SK-N-SH (cell line): ENCODE data around the gene DNAJA2. TPM values are rescaled to one million over a fixed set of nuclear protein-coding genes. Genes with fewer than 3 reads are reported as not detected.

Source experiments
- CTCF ChIA-PET: fragments of 300-600, 350-600 bp; formaldehyde crosslinking; extraction: SDS; loops from one replicate; lab custom pipeline; 2021; lab: Yijun Ruan, JAX
- POLR2A ChIA-PET: fragments of 350-600 bp; sonication (Branson Sonifier 250); formaldehyde crosslinking; extraction: SDS; loops from one replicate; lab custom pipeline; 2020; ENCODE audit warnings: antibody characterized with exemption, inconsistent platforms; lab: Yijun Ruan, JAX
- DNase-seq: peaks from one replicate; pipeline ENCODE4 v3.0.0; 2012
- H2AFZ ChIP-seq: fragments of 200-600 bp; sonication (generic); 2 replicates; pipeline ENCODE4 v1.8.1; 2016; ENCODE audit warnings: antibody characterized with exemption, mild to moderate bottlenecking, low read depth
- H3F3A ChIP-seq: fragments of 200-600 bp; sonication (generic); replicated peaks from 2 replicates; pipeline ENCODE3; 2016; ENCODE audit warnings: antibody characterized with exemption, mild to moderate bottlenecking; ENCODE audit not compliant: insufficient read depth
- H3K27ac ChIP-seq, 2 experiments: fragments of 200-500 bp in 1 of 2; fragments of 200-600 bp in 1 of 2; sonication (Bioruptor generic) in 1 of 2; sonication (generic), shearing (Covaris generic) in 1 of 2; 2 replicates each; pipeline versions ENCODE4 v1.5.1 to v1.6.1; 2014 to 2016; ENCODE audit warnings: low read depth in 2 of 2, inconsistent platforms in 1 of 2, low read length in 1 of 2, mild to moderate bottlenecking in 1 of 2, mixed read lengths in 1 of 2
- H3K27me3 ChIP-seq: fragments of 200-600 bp; sonication (generic), shearing (Covaris generic); 2 replicates; pipeline ENCODE4 v1.6.1; 2016; ENCODE audit warnings: mixed run types; ENCODE audit not compliant: insufficient read depth
- H3K36me3 ChIP-seq, 2 experiments: fragments of 200-500 bp in 1 of 2; fragments of 200-600 bp in 1 of 2; sonication (Bioruptor generic) in 1 of 2; sonication (generic) in 1 of 2; replicated peaks in 1 of 2; 2 replicates each; pipeline versions ENCODE3 to v1.5.1; 2014 to 2016; ENCODE audit warnings: low read length in 1 of 2, mild to moderate bottlenecking in 1 of 2; ENCODE audit not compliant: insufficient read depth in 2 of 2, control insufficient read depth in 1 of 2
- H3K4me1 ChIP-seq, 2 experiments: fragments of 200-500 bp in 1 of 2; fragments of 200-600 bp in 1 of 2; sonication (Bioruptor generic) in 1 of 2; sonication (generic), shearing (Covaris generic) in 1 of 2; 2 replicates each; pipeline versions ENCODE4 v1.5.1 to v1.6.1; 2014 to 2016; ENCODE audit warnings: low read depth in 1 of 2, low read length in 1 of 2, mixed run types in 1 of 2; ENCODE audit not compliant: insufficient read depth in 2 of 2, control insufficient read depth in 1 of 2
- H3K4me2 ChIP-seq: fragments of 200-600 bp; sonication (generic), shearing (Covaris generic); 2 replicates; pipeline ENCODE4 v1.6.1; 2017; ENCODE audit warnings: mixed run types
- H3K4me3 ChIP-seq, 2 experiments: fragments of 200-500 bp in 1 of 2; fragments of 200-600 bp in 1 of 2; sonication (Bioruptor generic) in 1 of 2; sonication (generic), shearing (Covaris generic) in 1 of 2; 2 replicates each; pipeline versions ENCODE4 v1.5.1 to v1.8.1; 2014 to 2016; ENCODE audit warnings: low read depth in 2 of 2, inconsistent platforms in 1 of 2, low read length in 1 of 2, mild to moderate bottlenecking in 1 of 2, mixed read lengths in 1 of 2, moderate library complexity in 1 of 2
- H3K79me2 ChIP-seq: fragments of 200-600 bp; sonication (generic); 2 replicates; pipeline ENCODE4 v1.8.1; 2017; ENCODE audit warnings: mild to moderate bottlenecking; ENCODE audit not compliant: insufficient read depth
- H3K9ac ChIP-seq: fragments of 200-600 bp; sonication (generic); 2 replicates; pipeline ENCODE4 v1.6.1; 2017; ENCODE audit warnings: mixed run types
- H3K9me2 ChIP-seq: fragments of 200-600 bp; sonication (generic); 2 replicates; pipeline ENCODE4 v1.6.1; 2017; ENCODE audit warnings: mixed run types
- H3K9me3 ChIP-seq: fragments of 200-600 bp; sonication (generic); 2 replicates; pipeline ENCODE4 v1.6.1; 2017; ENCODE audit warnings: mixed run types, mild to moderate bottlenecking, moderate library complexity
- H4K20me1 ChIP-seq: fragments of 200-600 bp; sonication (generic); 2 replicates; pipeline ENCODE4 v1.6.1; 2017; ENCODE audit warnings: mild to moderate bottlenecking, mixed run types; ENCODE audit not compliant: insufficient read depth
- CHD2 ChIP-seq: fragments of 150-350 bp; IDR thresholded peaks from 2 replicates; pipeline ENCODE4 v1.6.1; 2018; ENCODE audit warnings: low read length; ENCODE audit not compliant: partially characterized antibody
- FOSL2 ChIP-seq: IDR thresholded peaks from 2 replicates; pipeline ENCODE4 v1.4.0; 2012; ENCODE audit warnings: low read depth, mild to moderate bottlenecking, moderate library complexity, borderline replicate concordance
- FOXJ3 ChIP-seq: sonication (generic); formaldehyde crosslinking; IDR thresholded peaks from 2 replicates; pipeline ENCODE4 v1.5.1; 2020; ENCODE audit warnings: mild to moderate bottlenecking, missing genetic modification reagents
- GABPA ChIP-seq: IDR thresholded peaks from 2 replicates; pipeline ENCODE4 v1.4.0; 2012; ENCODE audit warnings: low read depth, mild to moderate bottlenecking
- GATA2 ChIP-seq: sonication (generic); formaldehyde crosslinking; IDR thresholded peaks from 2 replicates; pipeline ENCODE4 v1.5.0; 2020; ENCODE audit warnings: mild to moderate bottlenecking, missing genetic modification reagents
- IRF3 ChIP-seq: fragments of 150-350 bp; IDR thresholded peaks from 2 replicates; pipeline ENCODE4 v1.6.1; 2016; ENCODE audit warnings: mild to moderate bottlenecking, low read depth, low read length
- JUND ChIP-seq: IDR thresholded peaks from 2 replicates; pipeline ENCODE4 v1.4.0; 2012
- RAD21 ChIP-seq: IDR thresholded peaks from 2 replicates; pipeline ENCODE4 v1.6.1; 2012; ENCODE audit warnings: mild to moderate bottlenecking, low read length
- SIN3A ChIP-seq: IDR thresholded peaks from 2 replicates; pipeline ENCODE4 v1.6.1; 2012; ENCODE audit warnings: low read depth, mild to moderate bottlenecking, low read length, moderate library complexity, borderline replicate concordance
- SMC3 ChIP-seq: IDR thresholded peaks from 2 replicates; pipeline ENCODE4 v1.6.1; 2012; ENCODE audit warnings: low read depth, low read length, improper control_type of control experiment
- TCF12 ChIP-seq: IDR thresholded peaks from 2 replicates; pipeline ENCODE4 v1.4.0; 2012
- TEAD4 ChIP-seq: IDR thresholded peaks from 2 replicates; pipeline ENCODE4 v1.4.0; 2012; ENCODE audit warnings: mild to moderate bottlenecking, borderline replicate concordance; ENCODE audit not compliant: insufficient read depth
- WGBS: methylation state at CpG from one replicate; pipeline ENCODE4 v1.1.6; 2017; ENCODE audit warnings: low lambda C conversion rate; 5-methylcytosine and 5-hydroxymethylcytosine counted together
- polyA plus RNA-seq, 3 experiments: library from polyadenylated mRNA; depleted of rRNA; stranded (reverse); fragments of >200 nt; gene quantifications; 2 replicates each; pipeline ENCODE4 v1.2.3, GENCODE V29; 2012
- TF ChIP-seq, protein P1 (sequence below): IDR thresholded peaks from 2 replicates; pipeline ENCODE4 v1.4.0; 2012; ENCODE audit warnings: low read depth
- TF ChIP-seq, protein P2 (sequence below): fragments of 200-600 bp; sonication (generic); IDR thresholded peaks from 2 replicates; pipeline ENCODE4 v1.6.1; 2017; ENCODE audit warnings: antibody characterized with exemption, mild to moderate bottlenecking, moderate library complexity

The DNAJA2 gene
- polyA plus RNA-seq, 1 of the 3 experiments (the other 2 are of a cell fraction), result 9.7 TPM

DNA sequence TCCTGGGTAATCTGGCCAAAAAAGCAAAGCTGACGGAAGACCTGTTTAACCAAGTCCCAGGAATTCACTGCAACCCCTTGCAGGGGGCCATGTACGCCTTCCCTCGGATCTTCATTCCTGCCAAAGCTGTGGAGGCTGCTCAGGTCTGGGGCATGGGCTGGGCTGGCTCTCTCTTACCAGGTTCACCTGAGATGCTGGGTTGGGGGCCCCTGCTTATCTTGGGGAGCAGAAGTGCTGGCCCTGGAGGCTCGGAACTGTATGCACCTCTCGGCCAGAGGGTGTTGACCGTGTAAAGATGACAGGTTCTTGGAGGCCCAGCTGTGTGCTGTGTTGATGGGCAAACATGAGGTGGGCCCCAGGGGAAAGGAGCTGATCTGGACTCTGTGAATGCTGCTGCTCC, 49.1 kb downstream of the DNAJA2 start:
- Histone ChIP-seq H3K36me3 (peaks cover 6 to 49% of the 10 kb centered on the region in 2 experiments), H3K4me2 (no peak overlapping the region), H3K79me2 (no peaks in the 10 kb centered on the region), H3K9ac (no peak overlapping the region), H3K9me3 (no peaks in the 10 kb centered on the region), H3K9me2 (no peaks in the 10 kb centered on the region), H3K27ac (no peak overlapping the region), H2AFZ (no peak overlapping the region), H3K4me1 (no peaks in the 10 kb centered on the region), H3F3A (no peaks in the 10 kb centered on the region), H3K4me3 (no peak overlapping the region), H3K27me3 (no peaks in the 10 kb centered on the region), H4K20me1 (no peaks in the 10 kb centered on the region)
- CTCF ChIA-PET, result interaction anchor here (0.8 to 3.9 kb wide), 3 partner anchors 17 to 70 kb away, joined by 4 to 15 read pairs (median 4); no protein-coding TSS in a partner anchor
- POLR2A ChIA-PET, result no interaction called here
- 100% methylated on average over 6 of the region's 6 CpGs for WGBS
- no peak for DNase-seq
- TF ChIP-seq GABPA, result no peak
- TF ChIP-seq, protein P1, sequence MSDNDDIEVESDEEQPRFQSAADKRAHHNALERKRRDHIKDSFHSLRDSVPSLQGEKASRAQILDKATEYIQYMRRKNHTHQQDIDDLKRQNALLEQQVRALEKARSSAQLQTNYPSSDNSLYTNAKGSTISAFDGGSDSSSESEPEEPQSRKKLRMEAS, result no peak
- TF ChIP-seq GATA2 (CRISPR knock-in tag), result no peak
- no peak for TF ChIP-seq RAD21
- TF ChIP-seq IRF3, result no peak
- TF ChIP-seq SIN3A, result no peak
- no peak for TF ChIP-seq CHD2
- no peak for TF ChIP-seq FOXJ3 (CRISPR knock-in tag)
- TF ChIP-seq JUND, result no peak

GRCh38 chr16:46923513-46924295, 49.8 kb downstream of the DNAJA2 start:
- TF ChIP-seq TEAD4 (no peak), SMC3 (no peak), FOSL2 (no peak), SIN3A (no peak), TCF12 (no peak), GATA2 (CRISPR knock-in tag) (no peak)
- TF ChIP-seq, protein P2, sequence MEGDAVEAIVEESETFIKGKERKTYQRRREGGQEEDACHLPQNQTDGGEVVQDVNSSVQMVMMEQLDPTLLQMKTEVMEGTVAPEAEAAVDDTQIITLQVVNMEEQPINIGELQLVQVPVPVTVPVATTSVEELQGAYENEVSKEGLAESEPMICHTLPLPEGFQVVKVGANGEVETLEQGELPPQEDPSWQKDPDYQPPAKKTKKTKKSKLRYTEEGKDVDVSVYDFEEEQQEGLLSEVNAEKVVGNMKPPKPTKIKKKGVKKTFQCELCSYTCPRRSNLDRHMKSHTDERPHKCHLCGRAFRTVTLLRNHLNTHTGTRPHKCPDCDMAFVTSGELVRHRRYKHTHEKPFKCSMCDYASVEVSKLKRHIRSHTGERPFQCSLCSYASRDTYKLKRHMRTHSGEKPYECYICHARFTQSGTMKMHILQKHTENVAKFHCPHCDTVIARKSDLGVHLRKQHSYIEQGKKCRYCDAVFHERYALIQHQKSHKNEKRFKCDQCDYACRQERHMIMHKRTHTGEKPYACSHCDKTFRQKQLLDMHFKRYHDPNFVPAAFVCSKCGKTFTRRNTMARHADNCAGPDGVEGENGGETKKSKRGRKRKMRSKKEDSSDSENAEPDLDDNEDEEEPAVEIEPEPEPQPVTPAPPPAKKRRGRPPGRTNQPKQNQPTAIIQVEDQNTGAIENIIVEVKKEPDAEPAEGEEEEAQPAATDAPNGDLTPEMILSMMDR, result no peak
- H3K9me2 ChIP-seq, result no peaks in the 10 kb centered on the region
- H3K36me3 ChIP-seq, result peaks cover 6 to 47% of the 10 kb centered on the region in 2 experiments
- H3K4me2 ChIP-seq, result no peak overlapping the region
- POLR2A ChIA-PET, result no interaction called here
- no peaks in the 10 kb centered on the region; a peak in 1 of 4 replicates for H3K4me1 ChIP-seq
- H3K79me2 ChIP-seq, result no peaks in the 10 kb centered on the region
- DNase-seq, result no peak
- CTCF ChIA-PET, result interaction anchor here (0.6 to 4.0 kb wide), 3 partner anchors 10 to 70 kb away, joined by 3 to 28 read pairs (median 15); no protein-coding TSS in a partner anchor
- no peak overlapping the region for H3K27ac ChIP-seq
- H3K9ac ChIP-seq, result no peak overlapping the region
- H3K9me3 ChIP-seq, result no peaks in the 10 kb centered on the region
- H4K20me1 ChIP-seq, result no peaks in the 10 kb centered on the region
- H2AFZ ChIP-seq, result no peak overlapping the region
- no peak overlapping the region for H3K4me3 ChIP-seq
- H3F3A ChIP-seq, result no peaks in the 10 kb centered on the region
- WGBS, result 91% methylated on average over 17 of the region's 19 CpGs
- no peaks in the 10 kb centered on the region for H3K27me3 ChIP-seq
